HG03565 (cell line): ENCODE data around the gene RAPGEF3.
A peak's percentile ranks its signal among the peaks of the same experiment; 100 is the strongest.

ENCODE experiments used
- ATAC-seq: cut with Tn5 transposase; IDR thresholded peaks from one replicate; pipeline ENCODE4 v1.9.1; 2021; ENCODE audit warnings: mild to moderate bottlenecking, moderate library complexity; ENCODE audit not compliant: unreplicated experiment

Gene RAPGEF3

GRCh38 chr12:47757840-47758583 is 668 bp downstream of the RAPGEF3 start:
- ATAC-seq: no peak

GRCh38 chr12:47757364-47757839 is 1.3 kb downstream of the RAPGEF3 start:
- ATAC-seq: no peak

- peak; percentile 64 for ATAC-seq
Observed at GRCh38 chr12:47755655-47756562, 2.8 kb downstream of the RAPGEF3 start.

DNA sequence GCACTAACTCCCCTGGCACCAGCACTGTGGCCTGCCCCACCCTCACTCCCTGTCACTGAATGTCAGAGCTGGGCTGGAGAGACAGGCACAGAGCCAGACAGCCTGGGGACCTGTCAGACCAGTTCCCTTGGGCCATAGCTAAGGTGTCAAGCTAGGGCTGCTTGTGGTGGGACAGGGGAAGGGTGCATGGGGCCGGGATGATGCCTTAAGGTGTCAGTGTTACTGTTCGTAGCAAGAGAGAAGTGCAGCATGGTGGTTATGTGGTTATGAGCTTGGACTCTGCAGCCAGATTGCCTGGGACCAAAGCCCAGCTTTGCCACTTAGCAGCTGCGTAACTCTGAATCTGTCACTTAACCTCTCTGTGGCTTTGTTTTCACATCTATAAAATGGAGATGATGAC is 3.8 kb downstream of the RAPGEF3 start:
- ATAC-seq: no peak

GRCh38 chr12:47754126-47754525 is 4.6 kb downstream of the RAPGEF3 start:
- no peak for ATAC-seq

GRCh38 chr12:47753021-47754001 is 5.4 kb downstream of the RAPGEF3 start:
- ATAC-seq: no peak

DNA sequence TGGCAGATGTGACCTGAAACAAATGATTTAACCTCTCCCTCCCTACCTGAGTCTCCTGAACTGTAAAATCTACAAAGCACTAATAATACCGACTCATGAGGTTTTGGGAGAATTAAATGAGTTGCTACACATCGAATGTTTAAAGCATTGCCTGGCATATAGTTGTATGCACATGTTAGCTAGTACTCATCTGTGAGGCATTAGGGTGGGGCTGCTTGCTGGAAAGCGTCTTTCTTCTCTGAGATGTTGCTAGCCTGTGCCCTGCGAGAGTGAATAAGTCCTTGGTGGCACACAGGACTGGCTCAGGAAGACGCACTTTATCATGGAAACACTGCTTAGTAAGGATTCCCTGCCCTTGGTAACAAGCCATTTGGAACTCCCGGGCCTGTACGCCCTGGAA is 6.1 kb downstream of the RAPGEF3 start:
- no peak for ATAC-seq

DNA sequence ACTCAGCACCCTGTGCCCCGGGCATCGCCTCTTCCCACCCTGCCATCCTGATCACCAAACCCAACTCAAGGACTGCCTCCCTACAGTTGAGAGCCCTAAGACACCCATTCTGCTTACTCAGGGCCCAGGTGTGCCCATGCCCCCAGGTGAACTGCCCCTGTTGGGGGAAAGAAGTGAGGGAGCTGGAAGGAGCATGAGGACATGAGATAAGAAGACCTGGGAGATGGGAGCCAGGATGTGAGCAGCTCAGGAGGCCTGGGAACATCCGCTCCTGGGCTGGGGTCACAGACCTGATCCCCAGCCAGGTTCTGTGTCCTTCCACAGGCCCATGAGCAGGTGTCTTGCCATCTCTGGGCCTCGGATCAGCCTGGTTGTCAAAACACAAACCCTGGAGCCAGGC is 6.6 kb downstream of the RAPGEF3 start:
- ATAC-seq: no peak

- ATAC-seq: no peak
Observed at GRCh38 chr12:47751561-47751960, 7.1 kb downstream of the RAPGEF3 start.

GRCh38 chr12:47750916-47751470 is 7.7 kb downstream of the RAPGEF3 start:
- no peak for ATAC-seq

GRCh38 chr12:47750229-47750798 is 8.4 kb downstream of the RAPGEF3 start:
- ATAC-seq: no peak

DNA sequence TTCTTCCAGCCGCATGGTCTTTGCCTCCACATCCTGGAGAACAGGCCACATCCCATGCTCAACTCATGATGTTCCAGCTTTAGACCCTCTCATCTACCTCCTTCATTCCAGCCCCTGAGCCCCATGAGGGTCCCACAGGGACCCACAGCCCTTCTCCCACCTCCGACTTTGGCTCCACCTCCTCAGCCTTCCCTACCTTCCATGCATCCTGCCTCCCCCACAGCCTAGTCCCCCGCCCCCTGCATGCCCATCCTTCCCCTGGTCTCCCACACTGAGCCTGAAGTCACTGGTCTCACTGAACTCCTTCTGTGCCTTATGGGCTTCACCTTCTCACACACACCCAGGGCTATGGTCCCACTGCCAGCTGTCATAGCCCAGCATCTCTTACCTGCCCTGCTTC is 9.8 kb downstream of the RAPGEF3 start:
- ATAC-seq: no peak

DNA sequence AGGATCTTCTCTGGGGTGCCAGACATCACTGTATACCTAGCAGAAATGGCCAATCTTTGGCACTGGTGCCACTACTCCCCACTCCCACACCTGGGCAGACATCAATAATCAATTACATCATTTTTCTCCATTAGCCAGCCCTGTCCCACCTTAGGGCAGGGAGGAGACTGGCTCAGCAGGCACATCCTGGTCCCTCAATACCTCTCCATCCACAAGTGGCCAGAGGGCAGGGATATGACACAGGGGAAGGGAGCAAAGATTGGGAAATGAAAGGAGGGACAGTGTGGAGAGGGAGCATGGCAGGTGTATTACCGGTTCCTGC is 10.2 kb downstream of the RAPGEF3 start:
- ATAC-seq: no peak

DNA sequence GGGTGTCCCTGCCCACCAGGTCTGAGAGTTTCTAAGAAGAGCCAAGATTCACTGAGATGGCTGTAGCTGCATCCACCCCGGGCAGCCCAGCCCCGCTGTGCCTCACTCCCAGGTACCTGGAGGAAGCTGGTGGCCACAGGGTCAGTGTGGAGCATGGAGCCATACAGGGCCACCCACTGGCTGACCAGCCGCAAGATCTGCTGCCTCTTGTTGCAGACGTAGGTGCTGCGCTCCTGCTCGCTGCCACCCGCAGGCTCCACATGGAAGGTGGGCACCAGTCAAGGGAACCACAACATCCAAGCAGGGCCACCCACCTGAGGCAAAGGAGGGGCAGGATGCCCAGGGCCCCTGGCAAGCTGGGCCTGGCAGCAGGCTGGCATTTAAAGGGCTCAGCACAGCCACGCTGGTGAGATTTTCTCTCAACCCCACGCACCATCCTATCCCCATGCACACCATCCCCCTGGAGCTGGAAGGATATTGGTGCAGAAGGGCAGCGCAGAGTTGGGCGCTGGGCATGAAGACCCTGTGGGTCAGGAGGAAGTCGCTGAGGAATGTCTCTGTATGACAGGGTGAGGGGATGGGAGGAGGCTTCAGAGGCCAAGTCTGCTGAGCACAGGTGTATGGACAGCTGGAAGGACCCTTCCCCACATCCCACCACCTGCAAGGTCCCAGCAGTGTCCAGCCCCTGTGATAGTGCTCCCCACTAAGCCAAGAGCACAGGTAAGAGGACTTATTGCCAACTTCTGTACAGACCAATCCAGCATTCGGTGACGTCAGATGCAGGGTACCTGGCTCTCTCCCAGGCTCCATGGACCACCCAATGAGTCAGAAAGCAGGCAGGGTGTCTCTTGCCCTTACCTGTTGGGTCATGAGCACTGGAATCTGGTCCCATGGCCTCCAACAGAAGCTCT is 10.8 kb downstream of the RAPGEF3 start:
- no peak for ATAC-seq

GRCh38 chr12:47747126-47747525 is 11.6 kb downstream of the RAPGEF3 start:
- no peak for ATAC-seq

GRCh38 chr12:47746523-47746922 is 12.2 kb downstream of the RAPGEF3 start:
- ATAC-seq: no peak

DNA sequence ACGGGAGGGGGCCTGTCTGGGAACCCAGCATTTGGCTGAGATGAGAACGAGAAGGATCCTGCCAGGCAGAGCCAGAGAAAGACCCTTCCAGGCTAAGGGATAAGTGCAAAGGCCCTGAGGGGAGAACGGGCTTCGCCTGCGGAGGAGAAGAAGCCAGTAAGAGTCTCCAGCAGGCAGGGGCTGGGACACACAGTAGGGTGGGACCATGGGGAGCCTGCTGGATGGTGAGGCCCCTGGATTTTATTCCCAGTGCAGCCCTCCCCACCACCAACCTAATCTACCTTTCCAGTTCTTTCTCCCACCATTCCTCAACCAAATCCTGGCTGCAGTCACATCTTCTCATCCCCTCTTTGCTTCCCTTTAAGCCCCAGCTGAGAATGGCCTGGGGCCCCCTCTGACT is 12.6 kb downstream of the RAPGEF3 start:
- no peak for ATAC-seq

DNA sequence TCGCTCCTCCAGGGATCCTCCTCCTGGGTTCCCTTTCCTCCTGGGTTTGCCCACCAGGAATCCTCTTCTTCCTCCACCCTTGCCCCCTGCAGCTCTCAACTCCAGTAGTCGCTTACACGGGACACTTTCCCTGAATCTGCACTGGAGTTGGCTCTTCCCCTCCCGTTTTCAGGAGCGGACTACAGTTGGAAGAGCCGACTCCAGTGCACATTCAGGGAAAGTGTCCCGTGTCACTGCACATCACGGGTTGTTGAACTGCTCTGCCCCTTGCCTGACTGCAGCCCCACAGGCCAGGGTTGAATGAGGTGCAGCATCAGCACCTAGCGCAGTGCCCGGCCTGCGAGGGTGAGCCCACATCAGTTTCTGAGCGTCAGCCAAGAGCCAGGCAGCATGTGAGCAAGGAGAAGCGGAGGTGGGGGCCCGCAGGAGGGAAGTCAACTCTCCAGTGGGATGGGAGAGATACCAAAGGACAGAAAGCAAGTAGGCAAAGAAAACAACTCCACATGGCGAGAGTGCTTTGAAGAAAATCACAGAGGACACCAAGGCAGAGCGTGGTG is 13.1 kb downstream of the RAPGEF3 start:
- no peak for ATAC-seq
